ENCODE data around the gene LBR. TPM values are rescaled to one million over a fixed set of nuclear protein-coding genes. Genes with fewer than 3 reads are reported as not detected.

The LBR gene
- total and polyA plus RNA-seq, 2 experiments from 2014 or later = 29.6 to 54.2 TPM

GRCh38 chr1:225415307-225415706, 12.5 kb downstream of the LBR start:
- H3K4me1 ChIP-seq (ENCODE audit: insufficient read depth) = peaks cover 17% of the 10 kb centered on the region
- no peak overlapping the region for H2AFZ ChIP-seq
- H3K27ac ChIP-seq = no peak overlapping the region
- H3K36me3 ChIP-seq (replicated peaks; ENCODE audit: insufficient read depth, low read depth) = no peaks in the 10 kb centered on the region
- H3K79me2 ChIP-seq = peaks cover 75% of the 10 kb centered on the region
- no peaks in the 10 kb centered on the region for H3K27me3 ChIP-seq
- WGBS (ENCODE audit: low lambda C conversion rate, missing lambda C conversion rate) = over 99% methylated on average over 4 of the region's 4 CpGs
- no peaks in the 10 kb centered on the region for H4K20me1 ChIP-seq (ENCODE audit: insufficient read depth, poor library complexity, severe bottlenecking)
- H3K4me2 ChIP-seq = no peak overlapping the region
- no peaks in the 10 kb centered on the region for H3K9me3 ChIP-seq (ENCODE audit: low read depth)
- H3K9me2 ChIP-seq (replicated peaks; ENCODE audit: insufficient read depth) = no peaks in the 10 kb centered on the region
- DNase-seq (ENCODE audit: low spot score) = no peak
- H3K4me3 ChIP-seq = no peak overlapping the region
- TF ChIP-seq EZH2phosphoT487 (IDR thresholded peaks at IDR 0.05; ENCODE audit: low read depth, severe bottlenecking, unreplicated experiment) (no peak), EZH2 (IDR thresholded peaks at IDR 0.05; ENCODE audit: borderline replicate concordance) (no peak)
- TF ChIP-seq, protein P1, sequence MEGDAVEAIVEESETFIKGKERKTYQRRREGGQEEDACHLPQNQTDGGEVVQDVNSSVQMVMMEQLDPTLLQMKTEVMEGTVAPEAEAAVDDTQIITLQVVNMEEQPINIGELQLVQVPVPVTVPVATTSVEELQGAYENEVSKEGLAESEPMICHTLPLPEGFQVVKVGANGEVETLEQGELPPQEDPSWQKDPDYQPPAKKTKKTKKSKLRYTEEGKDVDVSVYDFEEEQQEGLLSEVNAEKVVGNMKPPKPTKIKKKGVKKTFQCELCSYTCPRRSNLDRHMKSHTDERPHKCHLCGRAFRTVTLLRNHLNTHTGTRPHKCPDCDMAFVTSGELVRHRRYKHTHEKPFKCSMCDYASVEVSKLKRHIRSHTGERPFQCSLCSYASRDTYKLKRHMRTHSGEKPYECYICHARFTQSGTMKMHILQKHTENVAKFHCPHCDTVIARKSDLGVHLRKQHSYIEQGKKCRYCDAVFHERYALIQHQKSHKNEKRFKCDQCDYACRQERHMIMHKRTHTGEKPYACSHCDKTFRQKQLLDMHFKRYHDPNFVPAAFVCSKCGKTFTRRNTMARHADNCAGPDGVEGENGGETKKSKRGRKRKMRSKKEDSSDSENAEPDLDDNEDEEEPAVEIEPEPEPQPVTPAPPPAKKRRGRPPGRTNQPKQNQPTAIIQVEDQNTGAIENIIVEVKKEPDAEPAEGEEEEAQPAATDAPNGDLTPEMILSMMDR (IDR thresholded peaks at IDR 0.05; ENCODE audit: poor library complexity) = no peak

GRCh38 chr1:225413708-225414375, 14.0 kb downstream of the LBR start:
- TF ChIP-seq, protein P1 (IDR thresholded peaks at IDR 0.05; ENCODE audit: poor library complexity) = no peak
- TF ChIP-seq EZH2 (IDR thresholded peaks at IDR 0.05; ENCODE audit: borderline replicate concordance) (no peak), EZH2phosphoT487 (IDR thresholded peaks at IDR 0.05; ENCODE audit: low read depth, severe bottlenecking, unreplicated experiment) (no peak)
- 87% methylated on average over 5 of the region's 5 CpGs for WGBS (ENCODE audit: low lambda C conversion rate, missing lambda C conversion rate)
- no peak for DNase-seq (ENCODE audit: low spot score)
- Histone ChIP-seq H3K9me3 (ENCODE audit: low read depth) (no peaks in the 10 kb centered on the region), H3K36me3 (replicated peaks; ENCODE audit: insufficient read depth, low read depth) (no peaks in the 10 kb centered on the region), H3K27me3 (no peaks in the 10 kb centered on the region), H3K4me2 (no peak overlapping the region), H3K4me1 (ENCODE audit: insufficient read depth) (peaks cover 11% of the 10 kb centered on the region), H4K20me1 (ENCODE audit: insufficient read depth, poor library complexity, severe bottlenecking) (no peaks in the 10 kb centered on the region), H3K27ac (no peak overlapping the region), H3K4me3 (no peak overlapping the region), H2AFZ (no peak overlapping the region), H3K79me2 (peaks cover 68% of the 10 kb centered on the region), H3K9me2 (replicated peaks; ENCODE audit: insufficient read depth) (no peaks in the 10 kb centered on the region)

DNA sequence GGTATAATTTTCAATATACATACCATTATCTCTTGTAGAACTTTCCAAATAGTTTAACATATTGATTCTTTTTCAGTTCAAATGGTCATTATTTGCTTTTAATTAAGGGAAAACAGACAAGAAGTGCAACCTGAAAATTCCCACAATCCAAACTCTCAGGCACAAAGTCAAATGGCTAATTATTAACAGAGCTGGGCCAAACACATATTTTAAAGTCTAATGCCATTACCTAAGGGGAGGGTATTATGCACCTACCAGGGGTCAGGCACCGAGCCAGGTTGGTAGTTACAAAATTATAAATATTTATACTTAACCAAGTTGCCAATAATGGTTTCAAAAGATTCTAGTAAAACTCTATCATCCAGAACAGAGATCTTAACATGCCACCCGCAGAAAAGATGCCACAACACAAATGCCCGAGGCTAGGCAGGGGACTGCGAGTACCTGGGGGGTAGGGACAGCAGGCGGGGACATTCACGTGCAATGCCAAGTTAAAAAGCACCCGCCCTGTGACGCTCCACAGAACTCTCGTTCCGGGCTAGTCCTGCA, 15.0 kb downstream of the LBR start:
- no peak for DNase-seq (ENCODE audit: low spot score)
- no peak overlapping the region for H3K4me3 ChIP-seq

More for the DNA sequence above, 15.0 kb downstream of the LBR start:
- H3K9me3 ChIP-seq (ENCODE audit: low read depth) = no peaks in the 10 kb centered on the region
- H3K9me2 ChIP-seq (replicated peaks; ENCODE audit: insufficient read depth) = no peaks in the 10 kb centered on the region
- TF ChIP-seq, protein P1 (IDR thresholded peaks at IDR 0.05; ENCODE audit: poor library complexity) = no peak
- no peak for TF ChIP-seq EZH2 (IDR thresholded peaks at IDR 0.05; ENCODE audit: borderline replicate concordance)
- no peak for TF ChIP-seq EZH2phosphoT487 (IDR thresholded peaks at IDR 0.05; ENCODE audit: low read depth, severe bottlenecking, unreplicated experiment)
- no peaks in the 10 kb centered on the region for H3K27me3 ChIP-seq
- 60% methylated on average over 10 of the region's 10 CpGs for WGBS (ENCODE audit: low lambda C conversion rate, missing lambda C conversion rate)
- H4K20me1 ChIP-seq (ENCODE audit: insufficient read depth, poor library complexity, severe bottlenecking) = no peaks in the 10 kb centered on the region
- no peak overlapping the region for H2AFZ ChIP-seq
- H3K79me2 ChIP-seq = peaks cover 63% of the 10 kb centered on the region
- H3K4me1 ChIP-seq (ENCODE audit: insufficient read depth) = peaks cover 3% of the 10 kb centered on the region
- no peaks in the 10 kb centered on the region for H3K36me3 ChIP-seq (replicated peaks; ENCODE audit: insufficient read depth, low read depth)
- H3K27ac ChIP-seq = no peak overlapping the region
- H3K4me2 ChIP-seq = peak overlapping the region; percentile 49

Measured in hepatocyte (in vitro differentiated cells).